GM13976 (cell line): ENCODE results near the gene RPL41.
"Not testable (repeated sequence)": the region's sequence is repeated elsewhere in the genome, so short reads cannot be mapped to it uniquely, and the experiment has no call there.

Source experiments
- DNase-seq: peaks from one replicate; pipeline ENCODE4 v3.0.0; 2012; ENCODE audit warnings: low spot score
- CTCF ChIP-seq: IDR thresholded peaks from 2 replicates; pipeline ENCODE4 v1.5.1; 2012; ENCODE audit warnings: borderline replicate concordance, mild to moderate bottlenecking; ENCODE audit not compliant: insufficient read depth; ENCODE audit errors: extremely low read depth, missing control alignments, control extremely low read depth
- in situ Hi-C: fragments of 300-500 bp; cut with MboI; formaldehyde crosslinking; loops from one replicate; pipeline ENCODE4 v1.12.0; 2022; ENCODE audit warnings: low sequenced_read_pairs, mixed read lengths, inconsistent platforms; ENCODE audit not compliant: unreplicated experiment

The RPL41 gene

GRCh38 chr12:56107242-56107641, 9.2 kb upstream of the RPL41 start:
- no peak for DNase-seq
- in situ Hi-C loops: no loop called here
- TF ChIP-seq CTCF: no peak

- DNase-seq: no peak
- TF ChIP-seq CTCF: no peak
- in situ Hi-C loops: no loop called here
Measured at GRCh38 chr12:56110571-56110970, 5.9 kb upstream of the RPL41 start.

- no peak for TF ChIP-seq CTCF
- in situ Hi-C loops: no loop called here
- DNase-seq: no peak
Measured at GRCh38 chr12:56114084-56114483, 2.3 kb upstream of the RPL41 start.

- DNase-seq: no peak
- in situ Hi-C loops: no loop called here
- no peak for TF ChIP-seq CTCF
Measured at GRCh38 chr12:56115329-56115728, 1.1 kb upstream of the RPL41 start.

GRCh38 chr12:56117082-56117706, 761 bp downstream of the RPL41 start:
- DNase-seq, in situ Hi-C loops: not testable (repeated sequence)

GRCh38 chr12:56117778-56118687, 1.6 kb downstream of the RPL41 start, which contains the start of gene ZC3H10:
ZC3H10 (plus strand) TSS chr12:56118266; CDS start chr12:56120563, 2,297 bp downstream.
- in situ Hi-C loops: no loop called here
- TF ChIP-seq CTCF: peak; percentile 59
- peak; percentile 94 for DNase-seq
